H1 (cell line): Measurements from ENCODE around the gene BABAM1. TPM values are rescaled to one million over a fixed set of nuclear protein-coding genes. Genes with fewer than 3 reads are reported as not detected.

Experiments used
- CTCF ChIA-PET: fragments of 300-600 bp; sonication (Branson Sonifier 250); formaldehyde crosslinking; loops from one replicate; lab custom pipeline; 2021; ENCODE audit not compliant: partially characterized antibody; lab: Charles Lee
- POLR2A ChIA-PET: fragments of 300-600 bp; sonication (Branson Sonifier 250); formaldehyde crosslinking; loops from one replicate; lab custom pipeline; 2021; ENCODE audit warnings: inconsistent platforms; ENCODE audit not compliant: partially characterized antibody; lab: Charles Lee
- DNase-seq, 2 experiments: peaks; one replicate each; pipeline versions ENCODE4 v3.0.0 to v3.0.0-alpha.2; 2010 to 2022; ENCODE audit warnings: low spot score in 2 of 2, low read depth in 1 of 2, mixed read lengths in 1 of 2
- FAIRE-seq: peaks from 2 replicates; lab custom pipeline; 2011; peaks lifted over from hg19 to GRCh38; lab: Jason Lieb, UNC
- H2AFZ ChIP-seq: 2 replicates; pipeline ENCODE4 v1.8.1; 2012; ENCODE audit warnings: low read length, inconsistent platforms
- H2AK5ac ChIP-seq: 2 replicates; pipeline ENCODE4 v1.6.1; 2013; ENCODE audit warnings: low read depth, low read length
- H2BK120ac ChIP-seq: replicated peaks from 2 replicates; pipeline ENCODE3; 2013; ENCODE audit warnings: low read depth, low read length, inconsistent platforms
- H2BK12ac ChIP-seq: 2 replicates; pipeline ENCODE4 v1.6.1; 2013; ENCODE audit warnings: low read depth, low read length
- H2BK15ac ChIP-seq: 2 replicates; pipeline ENCODE4 v1.6.1; 2013; ENCODE audit warnings: low read length
- H2BK20ac ChIP-seq: 2 replicates; pipeline ENCODE4 v1.6.1; 2013; ENCODE audit warnings: low read length
- H2BK5ac ChIP-seq: 2 replicates; pipeline ENCODE4 v1.6.1; 2013; ENCODE audit warnings: low read depth, low read length
- H3K14ac ChIP-seq: 2 replicates; pipeline ENCODE4 v1.6.1; 2013; ENCODE audit warnings: inconsistent platforms; ENCODE audit not compliant: insufficient read length
- H3K18ac ChIP-seq: 2 replicates; pipeline ENCODE4 v1.6.1; 2013; ENCODE audit warnings: low read length; ENCODE audit errors: extremely low read depth
- H3K23ac ChIP-seq: 2 replicates; pipeline ENCODE4 v1.6.1; 2013; ENCODE audit warnings: inconsistent platforms; ENCODE audit not compliant: insufficient read length
- H3K23me2 ChIP-seq: 2 replicates; pipeline ENCODE4 v1.6.1; 2013; ENCODE audit warnings: low read depth, low read length
- H3K27ac ChIP-seq: 2 replicates; pipeline ENCODE4 v1.6.1; 2011; ENCODE audit warnings: low read depth, low read length, inconsistent platforms
- H3K27me3 ChIP-seq, 4 experiments: replicated peaks in 1 of 4; 1 replicate in 1 of 4; 2 replicates in 3 of 4; pipeline versions ENCODE4 v1.6.1 to v1.8.1; 2011 to 2013; ENCODE audit warnings: low read length in 3 of 4, mild to moderate bottlenecking in 3 of 4, inconsistent platforms in 2 of 4, mixed read lengths in 2 of 4, moderate library complexity in 1 of 4; ENCODE audit not compliant: control insufficient read depth in 3 of 4, insufficient read depth in 3 of 4; ENCODE audit errors: extremely low read depth in 1 of 4
- H3K36me3 ChIP-seq, 4 experiments: 2 replicates each; pipeline versions ENCODE4 v1.6.1 to v1.8.1; 2011 to 2013; ENCODE audit warnings: mild to moderate bottlenecking in 4 of 4, low read length in 3 of 4, moderate library complexity in 2 of 4, control low read depth in 1 of 4, inconsistent platforms in 1 of 4; ENCODE audit not compliant: insufficient read depth in 4 of 4, control insufficient read depth in 2 of 4
- H3K4ac ChIP-seq: replicated peaks from 2 replicates; pipeline ENCODE3; 2013; ENCODE audit warnings: low read length, low read depth, mixed read lengths, inconsistent platforms; ENCODE audit not compliant: insufficient read length
- H3K4me1 ChIP-seq, 4 experiments: replicated peaks in 1 of 4; 1 replicate in 1 of 4; 2 replicates in 3 of 4; pipeline versions ENCODE4 v1.6.1 to v1.8.1; 2011 to 2013; ENCODE audit warnings: low read length in 3 of 4, inconsistent platforms in 2 of 4, mixed read lengths in 1 of 4; ENCODE audit not compliant: insufficient read depth in 4 of 4, control insufficient read depth in 3 of 4
- H3K4me2 ChIP-seq, 2 experiments: 2 replicates each; pipeline versions ENCODE4 v1.6.1 to v1.8.1; 2011 to 2013; ENCODE audit warnings: low read depth in 2 of 2, low read length in 2 of 2, control low read depth in 1 of 2, inconsistent platforms in 1 of 2, mild to moderate bottlenecking in 1 of 2; ENCODE audit not compliant: insufficient read depth in 1 of 2
- H3K4me3 ChIP-seq, 4 experiments: fragments of 200-600, 300-600 bp in 1 of 4; sonication (generic), shearing (Covaris generic), sonication (Bioruptor Twin) in 1 of 4; 2 replicates each; pipeline versions ENCODE4 v1.5.1 to v1.8.1; 2011 to 2016; ENCODE audit warnings: low read length in 4 of 4, low read depth in 3 of 4, control low read depth in 2 of 4, inconsistent platforms in 2 of 4, mild to moderate bottlenecking in 2 of 4, mixed read lengths in 1 of 4, moderate library complexity in 1 of 4; ENCODE audit not compliant: insufficient read depth in 2 of 4; ENCODE audit errors: extremely low read depth in 1 of 4
- H3K56ac ChIP-seq: replicated peaks from 2 replicates; pipeline ENCODE3; 2013; ENCODE audit warnings: low read depth, mild to moderate bottlenecking, mixed read lengths, low read length, inconsistent platforms; ENCODE audit not compliant: insufficient read length
- H3K79me1 ChIP-seq: 2 replicates; pipeline ENCODE4 v1.6.1; 2013; ENCODE audit warnings: low read depth, low read length, control low read depth
- H3K79me2 ChIP-seq, 2 experiments: 2 replicates each; pipeline versions ENCODE4 v1.6.1 to v1.8.1; 2012 to 2013; ENCODE audit warnings: low read length in 2 of 2, mild to moderate bottlenecking in 2 of 2, inconsistent platforms in 1 of 2; ENCODE audit not compliant: insufficient read depth in 2 of 2, control insufficient read depth in 1 of 2
- H3K9ac ChIP-seq, 4 experiments: replicated peaks in 1 of 4; 1 replicate in 1 of 4; 2 replicates in 3 of 4; pipeline versions ENCODE4 v1.6.1 to v1.8.1; 2011 to 2013; ENCODE audit warnings: low read depth in 3 of 4, low read length in 3 of 4, control low read depth in 2 of 4, mild to moderate bottlenecking in 2 of 4, moderate library complexity in 2 of 4, inconsistent platforms in 1 of 4; ENCODE audit errors: extremely low read depth in 1 of 4
- H3K9me3 ChIP-seq, 2 experiments: 2 replicates each; pipeline versions ENCODE4 v1.6.1 to v1.8.1; 2012 to 2013; ENCODE audit warnings: mild to moderate bottlenecking in 2 of 2, moderate library complexity in 2 of 2, control low read depth in 1 of 2, inconsistent platforms in 1 of 2, low read depth in 1 of 2, low read length in 1 of 2, mixed read lengths in 1 of 2; ENCODE audit not compliant: insufficient read depth in 2 of 2
- H4K20me1 ChIP-seq, 2 experiments: replicated peaks in 1 of 2; 2 replicates each; pipeline versions ENCODE3 to v1.8.1; 2011 to 2013; ENCODE audit warnings: inconsistent platforms in 2 of 2, low read length in 2 of 2, mild to moderate bottlenecking in 1 of 2; ENCODE audit not compliant: insufficient read depth in 2 of 2, control insufficient read depth in 1 of 2
- H4K5ac ChIP-seq: 2 replicates; pipeline ENCODE4 v1.6.1; 2013; ENCODE audit warnings: low read length, low read depth, mixed read lengths, inconsistent platforms; ENCODE audit not compliant: insufficient read length
- H4K8ac ChIP-seq: 2 replicates; pipeline ENCODE4 v1.8.0; 2013; ENCODE audit warnings: mild to moderate bottlenecking, moderate library complexity, low read length, inconsistent platforms; ENCODE audit not compliant: insufficient read depth; ENCODE audit errors: extremely low read depth
- H4K91ac ChIP-seq: replicated peaks from 2 replicates; pipeline ENCODE3; 2013; ENCODE audit warnings: low read length, mixed read lengths, inconsistent platforms; ENCODE audit not compliant: insufficient read length
- ASH2L ChIP-seq: fragments of 200-600, 300-600 bp; sonication (generic); IDR thresholded peaks from one replicate; pipeline ENCODE4 v1.7.1; 2017; ENCODE audit warnings: low read length
- HDAC2 ChIP-seq, 2 experiments: fragments of 300-600 bp in 1 of 2; sonication (generic) in 1 of 2; IDR thresholded peaks; 2 replicates each; pipeline ENCODE4 v1.6.1; 2011 to 2012; ENCODE audit warnings: low read depth in 2 of 2, low read length in 2 of 2, mild to moderate bottlenecking in 2 of 2, moderate library complexity in 2 of 2, borderline replicate concordance in 1 of 2, inconsistent platforms in 1 of 2
- WGBS, 2 experiments: shearing (Covaris generic) in 1 of 2; methylation state at CpG; one replicate each; pipeline versions ENCODE4 v1.1.6 to v1.1.7; 2013 to 2015; ENCODE audit warnings: low lambda C conversion rate in 2 of 2, mixed read lengths in 2 of 2, inconsistent platforms in 1 of 2, low coverage in 1 of 2, missing lambda C conversion rate in 1 of 2; ENCODE audit not compliant: insufficient replicate concordance in 2 of 2, insufficient coverage in 1 of 2, insufficient read length in 1 of 2; ENCODE audit errors: extremely low coverage in 1 of 2, missing lambda C conversion rate in 1 of 2; 5-methylcytosine and 5-hydroxymethylcytosine counted together
- polyA plus RNA-seq, 7 experiments: library from polyadenylated mRNA; depleted of rRNA in 3 of 7; stranded (reverse) in 5 of 7; unstranded in 2 of 7; fragments of >200 nt in 5 of 7; fragments of 200-250 nt in 2 of 7; gene quantifications; 1 replicate in 5 of 7; 2 replicates in 1 of 7; 4 replicates in 1 of 7; pipeline versions ENCODE4 v1.2.1 to v1.2.3, GENCODE V29; 2011 to 2013; ENCODE audit warnings: missing spikeins in 2 of 7, mixed read lengths in 2 of 7
- total RNA-seq: library from RNA; stranded (reverse); fragmentation: NEBNext Ultra II Directional; extraction: Animal tissue kit (Norgen Biotek cat#: 25700); gene quantifications from 2 replicates; pipeline ENCODE4 v1.2.1, GENCODE V29; 2021
- TF ChIP-seq, protein P1 (sequence below): IDR thresholded peaks from 2 replicates; pipeline ENCODE4 v1.6.1; 2011; ENCODE audit warnings: low read length, improper control_type of control experiment

The BABAM1 gene
- total and polyA plus RNA-seq, 2 of the 8 experiments (the other 6 are each of a cell fraction or from before 2014, with no cell fraction given), result 127 to 133 TPM

DNA sequence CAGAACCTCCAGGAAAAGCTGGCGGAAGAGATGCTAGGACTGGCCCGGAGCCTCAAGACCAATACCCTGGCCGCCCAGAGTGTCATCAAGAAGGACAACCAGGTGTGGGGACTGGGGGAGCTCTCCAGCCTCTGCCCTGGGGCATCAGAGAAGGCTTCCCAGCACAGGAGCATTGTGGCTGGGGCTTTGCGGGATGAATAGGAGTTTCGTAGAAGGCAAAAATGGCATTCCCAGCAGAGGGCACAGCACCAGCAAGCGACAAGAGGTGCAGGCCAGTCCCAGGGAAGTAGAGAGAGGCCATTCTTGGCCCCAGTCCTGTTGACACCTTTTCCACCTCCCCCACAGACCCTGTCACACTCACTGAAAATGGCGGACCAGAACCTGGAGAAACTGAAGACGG, 48.0 kb upstream of the BABAM1 start:
- H3K56ac ChIP-seq, result no peak overlapping the region
- no peak overlapping the region for H3K18ac ChIP-seq
- peaks cover 4% of the 10 kb centered on the region; the same call in 1 of the 2 replicates for H3K79me1 ChIP-seq
- no peak for DNase-seq
- H4K8ac ChIP-seq, result no peak overlapping the region
- WGBS, 2 experiments, result 87% methylated on average over 7 of the region's 8 CpGs; no CpG with 5 or more reads in 1 of the 2 experiments
- H2BK15ac ChIP-seq, result no peak overlapping the region
- no peak overlapping the region for H2BK20ac ChIP-seq
- no peak overlapping the region for H2BK120ac ChIP-seq
- no peak overlapping the region for H3K27ac ChIP-seq
- no peak overlapping the region for H4K91ac ChIP-seq
- H3K4me1 ChIP-seq, result peaks cover 0 to 7% (median 5%) of the 10 kb centered on the region in 4 experiments; a peak in 5 of 7 replicates
- peaks cover 7% of the 10 kb centered on the region for H3K23me2 ChIP-seq
- POLR2A ChIA-PET, result interaction anchor here (0.5 to 1.6 kb wide), 4 partner anchors 8 to 75 kb away, joined by 3 to 6 read pairs (median 3); no protein-coding TSS in a partner anchor
- no peak overlapping the region for H3K4ac ChIP-seq
- no peaks in the 10 kb centered on the region for H3K27me3 ChIP-seq
- no peaks in the 10 kb centered on the region for H3K9me3 ChIP-seq
- no peak overlapping the region for H3K23ac ChIP-seq
- no peak overlapping the region for H3K4me2 ChIP-seq
- peaks cover 2 to 6% (median 4%) of the 10 kb centered on the region in 4 experiments; a peak in 5 of 8 replicates for H3K36me3 ChIP-seq
- no peaks in the 10 kb centered on the region for H4K20me1 ChIP-seq
- no peak overlapping the region for H2BK12ac ChIP-seq
- no peak overlapping the region for H4K5ac ChIP-seq
- no peak overlapping the region for H2AFZ ChIP-seq
- TF ChIP-seq HDAC2 (IDR thresholded peaks at IDR 0.05; ENCODE audit: borderline replicate concordance in 1 of 2, low read depth in 2 of 2, low read length in 2 of 2) (no peak), ASH2L (no peak)
- TF ChIP-seq, protein P1, sequence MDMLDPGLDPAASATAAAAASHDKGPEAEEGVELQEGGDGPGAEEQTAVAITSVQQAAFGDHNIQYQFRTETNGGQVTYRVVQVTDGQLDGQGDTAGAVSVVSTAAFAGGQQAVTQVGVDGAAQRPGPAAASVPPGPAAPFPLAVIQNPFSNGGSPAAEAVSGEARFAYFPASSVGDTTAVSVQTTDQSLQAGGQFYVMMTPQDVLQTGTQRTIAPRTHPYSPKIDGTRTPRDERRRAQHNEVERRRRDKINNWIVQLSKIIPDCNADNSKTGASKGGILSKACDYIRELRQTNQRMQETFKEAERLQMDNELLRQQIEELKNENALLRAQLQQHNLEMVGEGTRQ, result no peak
- no peak overlapping the region for H3K14ac ChIP-seq
- no peak overlapping the region for H2BK5ac ChIP-seq
- CTCF ChIA-PET, result interaction anchor here (0.6 to 0.7 kb wide), 2 partner anchors 15 to 43 kb away, joined by 3 read pairs; no protein-coding TSS in a partner anchor
- no peak overlapping the region for H2AK5ac ChIP-seq
- H3K79me2 ChIP-seq, result no peaks in the 10 kb centered on the region; a peak in 1 of 4 replicates
- H3K4me3 ChIP-seq, result no peak overlapping the region
- FAIRE-seq, result no peak
- no peak overlapping the region for H3K9ac ChIP-seq
